ENCODE measurements around the gene CLCN5.

Gene CLCN5

GRCh38 chrX:50098241-50098640 lies 175.8 kb downstream of the CLCN5 start:
- DNase-seq = no peak

- no peak for DNase-seq
These were observed 176.4 kb downstream of the CLCN5 start for GRCh38 chrX:50098749-50099148.

GRCh38 chrX:50099331-50099730 lies 176.9 kb downstream of the CLCN5 start:
- no peak for DNase-seq

GRCh38 chrX:50100188-50100587 lies 177.8 kb downstream of the CLCN5 start:
- DNase-seq = no peak

- DNase-seq = no peak
These were observed 180.8 kb downstream of the CLCN5 start for GRCh38 chrX:50103176-50103575.

GRCh38 chrX:50103866-50104566 lies 181.6 kb downstream of the CLCN5 start:
- DNase-seq = no peak

- no peak for DNase-seq
These were observed 183.8 kb downstream of the CLCN5 start for GRCh38 chrX:50106051-50106675.

GRCh38 chrX:50107470-50107869 lies 185.1 kb downstream of the CLCN5 start:
- no peak for DNase-seq

- no peak for DNase-seq
These were observed 185.9 kb downstream of the CLCN5 start for GRCh38 chrX:50108264-50108663.

- no peak for DNase-seq
These were observed 189.3 kb downstream of the CLCN5 start for GRCh38 chrX:50111742-50112141.

GRCh38 chrX:50114113-50114512 lies 191.7 kb downstream of the CLCN5 start:
- DNase-seq = no peak

GRCh38 chrX:50115973-50116372 lies 193.6 kb downstream of the CLCN5 start:
- no peak for DNase-seq

GRCh38 chrX:50117476-50117875 lies 195.1 kb downstream of the CLCN5 start:
- DNase-seq = no peak

GRCh38 chrX:50125480-50125879 lies 203.1 kb downstream of the CLCN5 start:
- DNase-seq = no peak

GRCh38 chrX:50147972-50148371 lies 225.6 kb downstream of the CLCN5 start:
- DNase-seq = no peak
